NCI-H2029 (cell line): ENCODE results near the gene NUP43.
"Not testable (repeated sequence)": the region's sequence is repeated elsewhere in the genome, so short reads cannot be mapped to it uniquely, and the experiment has no call there.

ENCODE experiments used
- DNase-seq: peaks from one replicate; lab custom pipeline; 2025; lab: John Stamatoyannopoulos, UW

Gene NUP43

GRCh38 chr6:149691201-149691600, 55.1 kb downstream of the NUP43 start:
- no peak for DNase-seq

- DNase-seq = no peak
Observed at GRCh38 chr6:149686230-149686629, 60.1 kb downstream of the NUP43 start.

- DNase-seq = no peak
Observed at GRCh38 chr6:149683256-149683859, 63.0 kb downstream of the NUP43 start.

GRCh38 chr6:149681845-149682244, 64.5 kb downstream of the NUP43 start:
- not testable (repeated sequence) for DNase-seq

- no peak for DNase-seq
Observed at GRCh38 chr6:149681209-149681608, 65.1 kb downstream of the NUP43 start.

- DNase-seq = no peak
Observed at GRCh38 chr6:149680503-149680902, 65.8 kb downstream of the NUP43 start.
